ENCODE data around the gene CDC73.

CDC73 gene

GRCh38 chr1:193085263-193085662, 36.6 kb upstream of the CDC73 start:
- TF ChIP-seq SIN3A (IDR thresholded peaks at IDR 0.05; ENCODE audit: borderline replicate concordance, insufficient read depth, low read length) (no peak), REST (IDR thresholded peaks at IDR 0.05; ENCODE audit: insufficient read depth in 1 of 2, low read depth in 2 of 2, low read length in 2 of 2) (no peak), TAF1 (IDR thresholded peaks at IDR 0.05; ENCODE audit: borderline replicate concordance, insufficient read depth, low read length) (no peak), POLR2AphosphoS5 (IDR thresholded peaks at IDR 0.05; ENCODE audit: low read depth, low read length) (no peak), FOXP2 (optimal IDR thresholded peaks at IDR 0.05; ENCODE audit: borderline replicate concordance, extremely low read depth, extremely low read length, insufficient read depth) (no peak)

GRCh38 chr1:193086342-193086741, 35.5 kb upstream of the CDC73 start:
- TF ChIP-seq POLR2AphosphoS5 (IDR thresholded peaks at IDR 0.05; ENCODE audit: low read depth, low read length): no peak
- no peak for TF ChIP-seq TAF1 (IDR thresholded peaks at IDR 0.05; ENCODE audit: borderline replicate concordance, insufficient read depth, low read length)
- no peak for TF ChIP-seq FOXP2 (optimal IDR thresholded peaks at IDR 0.05; ENCODE audit: borderline replicate concordance, extremely low read depth, extremely low read length, insufficient read depth)
- no peak for TF ChIP-seq SIN3A (IDR thresholded peaks at IDR 0.05; ENCODE audit: borderline replicate concordance, insufficient read depth, low read length)
- TF ChIP-seq REST (IDR thresholded peaks at IDR 0.05; ENCODE audit: insufficient read depth in 1 of 2, low read depth in 2 of 2, low read length in 2 of 2): no peak

GRCh38 chr1:193087893-193088292, 33.9 kb upstream of the CDC73 start:
- TF ChIP-seq FOXP2 (optimal IDR thresholded peaks at IDR 0.05; ENCODE audit: borderline replicate concordance, extremely low read depth, extremely low read length, insufficient read depth) (no peak), TAF1 (IDR thresholded peaks at IDR 0.05; ENCODE audit: borderline replicate concordance, insufficient read depth, low read length) (no peak), POLR2AphosphoS5 (IDR thresholded peaks at IDR 0.05; ENCODE audit: low read depth, low read length) (no peak), REST (IDR thresholded peaks at IDR 0.05; ENCODE audit: insufficient read depth in 1 of 2, low read depth in 2 of 2, low read length in 2 of 2) (no peak), SIN3A (IDR thresholded peaks at IDR 0.05; ENCODE audit: borderline replicate concordance, insufficient read depth, low read length) (no peak)

GRCh38 chr1:193090865-193091264, 31.0 kb upstream of the CDC73 start:
- TF ChIP-seq FOXP2 (optimal IDR thresholded peaks at IDR 0.05; ENCODE audit: borderline replicate concordance, extremely low read depth, extremely low read length, insufficient read depth) (no peak), POLR2AphosphoS5 (IDR thresholded peaks at IDR 0.05; ENCODE audit: low read depth, low read length) (no peak), REST (IDR thresholded peaks at IDR 0.05; ENCODE audit: insufficient read depth in 1 of 2, low read depth in 2 of 2, low read length in 2 of 2) (no peak), TAF1 (IDR thresholded peaks at IDR 0.05; ENCODE audit: borderline replicate concordance, insufficient read depth, low read length) (no peak), SIN3A (IDR thresholded peaks at IDR 0.05; ENCODE audit: borderline replicate concordance, insufficient read depth, low read length) (no peak)

- TF ChIP-seq REST (IDR thresholded peaks at IDR 0.05; ENCODE audit: insufficient read depth in 1 of 2, low read depth in 2 of 2, low read length in 2 of 2) (no peak), FOXP2 (optimal IDR thresholded peaks at IDR 0.05; ENCODE audit: borderline replicate concordance, extremely low read depth, extremely low read length, insufficient read depth) (no peak), POLR2AphosphoS5 (IDR thresholded peaks at IDR 0.05; ENCODE audit: low read depth, low read length) (no peak), TAF1 (IDR thresholded peaks at IDR 0.05; ENCODE audit: borderline replicate concordance, insufficient read depth, low read length) (no peak), SIN3A (IDR thresholded peaks at IDR 0.05; ENCODE audit: borderline replicate concordance, insufficient read depth, low read length) (no peak)
These were observed 27.7 kb upstream of the CDC73 start for GRCh38 chr1:193094112-193094511.
